ENCODE results near the gene ARAP1. TPM values are rescaled to one million over a fixed set of nuclear protein-coding genes. Genes with fewer than 3 reads are reported as not detected.

Gene ARAP1
- total RNA-seq, 1 experiment from 2014 or later = 86.2 TPM

DNA sequence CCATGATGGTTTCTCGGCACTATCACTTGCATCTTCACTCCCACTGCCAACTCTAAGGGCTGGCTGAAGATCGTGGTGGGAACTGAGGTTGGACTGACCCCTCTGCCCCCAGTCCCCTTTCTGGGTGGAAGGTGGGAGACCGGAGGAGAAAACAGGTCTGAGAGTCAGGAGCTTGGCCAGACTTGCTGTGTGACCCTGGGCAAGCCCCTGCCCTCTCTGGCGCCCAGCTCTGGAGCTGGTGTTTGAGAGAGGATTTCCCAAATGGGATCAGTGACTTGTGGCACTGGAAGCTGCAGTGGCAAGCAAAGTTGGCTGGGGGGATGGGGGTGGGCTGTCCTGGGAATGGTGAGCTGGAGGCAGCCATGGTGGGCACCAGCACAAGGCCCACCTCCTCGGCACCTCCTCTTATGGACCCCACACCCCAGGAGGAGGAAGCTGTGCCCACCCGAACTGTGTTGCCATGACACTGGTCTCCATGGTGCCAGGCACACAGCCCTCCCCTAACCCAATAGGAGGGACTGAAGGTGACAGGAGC, 71.5 kb downstream of the ARAP1 start:
- no peak overlapping the region for H2AFZ ChIP-seq (ENCODE audit: low read length)
- BruUV-seq (replicated peaks) = no TSS peak
- CTCF ChIA-PET = interaction anchor here (0.6 kb wide), 1 partner anchor 86 kb away, joined by 3 read pairs; no protein-coding TSS in a partner anchor
- no peaks in the 10 kb centered on the region; the same call in 1 of the 2 replicates for H3K36me3 ChIP-seq (ENCODE audit: low read depth, low read length)
- no peaks in the 10 kb centered on the region for H4K20me1 ChIP-seq (ENCODE audit: low read length)
- DNase-seq (no peak), ATAC-seq (no peak)
- H3K4me2 ChIP-seq (ENCODE audit: low read length) = no peak overlapping the region
- H3K9ac ChIP-seq (ENCODE audit: low read length) = no peak overlapping the region
- no peaks in the 10 kb centered on the region; the same call in 1 of the 2 replicates for H3K4me1 ChIP-seq (ENCODE audit: insufficient read depth, low read length)
- no peaks in the 10 kb centered on the region for H3F3A ChIP-seq (ENCODE audit: low read length, unreplicated experiment)
- H3K4me3 ChIP-seq (ENCODE audit: low read length) = no peak overlapping the region
- H3K9me2 ChIP-seq (replicated peaks; ENCODE audit: low read length) = no peaks in the 10 kb centered on the region
- POLR2A ChIA-PET (ENCODE audit: unreplicated experiment) = no interaction called here
- intact Hi-C loops (cut with micrococcal nuclease) = loop anchor here (2.0 to 5.0 kb wide), 2 partner anchors 96 to 208 kb away; no protein-coding TSS in a partner anchor
- H3K27me3 ChIP-seq (ENCODE audit: low read length) = peaks cover 32% of the 10 kb centered on the region
- no peak overlapping the region for H3K27ac ChIP-seq (ENCODE audit: low read length)
- no peaks in the 10 kb centered on the region for H3K9me3 ChIP-seq (ENCODE audit: low read length)
- TF ChIP-seq EZH2 (IDR thresholded peaks at IDR 0.05; ENCODE audit: low read length, unreplicated experiment) = no peak
- TF ChIP-seq, protein P1, sequence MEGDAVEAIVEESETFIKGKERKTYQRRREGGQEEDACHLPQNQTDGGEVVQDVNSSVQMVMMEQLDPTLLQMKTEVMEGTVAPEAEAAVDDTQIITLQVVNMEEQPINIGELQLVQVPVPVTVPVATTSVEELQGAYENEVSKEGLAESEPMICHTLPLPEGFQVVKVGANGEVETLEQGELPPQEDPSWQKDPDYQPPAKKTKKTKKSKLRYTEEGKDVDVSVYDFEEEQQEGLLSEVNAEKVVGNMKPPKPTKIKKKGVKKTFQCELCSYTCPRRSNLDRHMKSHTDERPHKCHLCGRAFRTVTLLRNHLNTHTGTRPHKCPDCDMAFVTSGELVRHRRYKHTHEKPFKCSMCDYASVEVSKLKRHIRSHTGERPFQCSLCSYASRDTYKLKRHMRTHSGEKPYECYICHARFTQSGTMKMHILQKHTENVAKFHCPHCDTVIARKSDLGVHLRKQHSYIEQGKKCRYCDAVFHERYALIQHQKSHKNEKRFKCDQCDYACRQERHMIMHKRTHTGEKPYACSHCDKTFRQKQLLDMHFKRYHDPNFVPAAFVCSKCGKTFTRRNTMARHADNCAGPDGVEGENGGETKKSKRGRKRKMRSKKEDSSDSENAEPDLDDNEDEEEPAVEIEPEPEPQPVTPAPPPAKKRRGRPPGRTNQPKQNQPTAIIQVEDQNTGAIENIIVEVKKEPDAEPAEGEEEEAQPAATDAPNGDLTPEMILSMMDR (conservative IDR thresholded peaks at IDR 0.05; ENCODE audit: low read depth, low read length) = no peak
- TF ChIP-seq EZH2phosphoT487 (IDR thresholded peaks at IDR 0.05; ENCODE audit: borderline replicate concordance, low read length) = no peak
- no peaks in the 10 kb centered on the region for H3K79me2 ChIP-seq (ENCODE audit: low read length)

DNA sequence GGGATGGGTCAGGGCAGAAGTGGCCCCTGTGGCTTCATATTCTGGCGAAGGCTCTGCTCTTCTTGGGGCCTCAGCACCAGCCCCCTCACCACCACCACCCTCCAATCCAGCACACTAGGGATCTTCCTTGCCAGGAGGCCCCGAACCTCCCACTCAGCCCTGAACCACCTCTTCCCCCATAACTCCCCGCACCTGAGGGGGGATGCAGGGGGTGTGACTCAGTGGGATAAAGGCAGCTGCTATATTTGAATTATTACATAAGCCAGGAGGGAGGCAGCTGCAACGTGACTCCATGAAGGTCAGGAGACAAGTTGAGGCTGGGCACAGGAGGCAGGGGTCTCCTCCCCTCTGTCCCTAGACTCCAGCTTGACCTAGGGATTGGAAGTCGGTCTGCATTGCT, 72.3 kb downstream of the ARAP1 start:
- Histone ChIP-seq H3K36me3 (ENCODE audit: low read depth, low read length) (no peaks in the 10 kb centered on the region), H2AFZ (ENCODE audit: low read length) (no peak overlapping the region), H3K9me3 (ENCODE audit: low read length) (no peaks in the 10 kb centered on the region), H3K27me3 (ENCODE audit: low read length) (peaks cover 39% of the 10 kb centered on the region), H3K4me1 (ENCODE audit: insufficient read depth, low read length) (no peaks in the 10 kb centered on the region; the same call in 1 of the 2 replicates), H3K27ac (ENCODE audit: low read length) (no peak overlapping the region), H3K4me2 (ENCODE audit: low read length) (no peak overlapping the region), H3K4me3 (ENCODE audit: low read length) (no peak overlapping the region), H3K79me2 (ENCODE audit: low read length) (no peaks in the 10 kb centered on the region), H4K20me1 (ENCODE audit: low read length) (no peaks in the 10 kb centered on the region), H3K9me2 (replicated peaks; ENCODE audit: low read length) (no peaks in the 10 kb centered on the region), H3K9ac (ENCODE audit: low read length) (no peak overlapping the region), H3F3A (ENCODE audit: low read length, unreplicated experiment) (no peaks in the 10 kb centered on the region)
- ChIA-PET POLR2A (ENCODE audit: unreplicated experiment) (no interaction called here), CTCF (no interaction called here)
- BruUV-seq (replicated peaks) = no TSS peak
- DNase-seq = no peak
- intact Hi-C loops (cut with micrococcal nuclease) = loop anchor here (2.0 to 5.0 kb wide), 2 partner anchors 95 to 208 kb away; no protein-coding TSS in a partner anchor
- TF ChIP-seq EZH2phosphoT487 (IDR thresholded peaks at IDR 0.05; ENCODE audit: borderline replicate concordance, low read length) = no peak
- TF ChIP-seq, protein P1 (conservative IDR thresholded peaks at IDR 0.05; ENCODE audit: low read depth, low read length) = no peak
- no peak for TF ChIP-seq EZH2 (IDR thresholded peaks at IDR 0.05; ENCODE audit: low read length, unreplicated experiment)
- ATAC-seq = no peak

DNA sequence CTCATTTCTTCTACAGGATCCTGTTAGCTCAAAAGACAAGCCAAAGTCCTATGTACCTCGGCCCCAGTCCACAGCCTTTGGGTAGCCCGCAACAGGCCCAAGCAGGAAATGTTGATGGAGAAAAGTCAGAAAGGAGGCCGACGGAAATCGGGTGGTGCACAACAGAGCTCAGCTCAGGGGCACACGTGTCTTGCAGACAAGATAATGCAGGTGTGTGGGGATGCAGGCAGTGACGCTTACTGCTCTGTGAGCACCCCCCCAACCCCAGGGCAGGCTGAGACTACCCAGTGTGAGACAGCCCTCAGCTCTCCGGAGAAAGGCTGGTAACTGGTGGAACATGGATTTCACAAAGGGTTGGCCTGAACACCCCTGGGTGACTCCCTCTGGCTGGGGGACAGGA, 73.7 kb downstream of the ARAP1 start:
- H3K27me3 ChIP-seq (ENCODE audit: low read length) = peaks cover 52% of the 10 kb centered on the region
- H3K9ac ChIP-seq (ENCODE audit: low read length) = no peak overlapping the region
- no peak overlapping the region for H3K4me2 ChIP-seq (ENCODE audit: low read length)
- H3K9me3 ChIP-seq (ENCODE audit: low read length) = no peaks in the 10 kb centered on the region
- DNase-seq (no peak), ATAC-seq (no peak)
- H3K4me1 ChIP-seq (ENCODE audit: insufficient read depth, low read length) = no peaks in the 10 kb centered on the region
- H3K36me3 ChIP-seq (ENCODE audit: low read depth, low read length) = no peaks in the 10 kb centered on the region
- TF ChIP-seq EZH2phosphoT487 (IDR thresholded peaks at IDR 0.05; ENCODE audit: borderline replicate concordance, low read length) (no peak), EZH2 (IDR thresholded peaks at IDR 0.05; ENCODE audit: low read length, unreplicated experiment) (no peak)
- TF ChIP-seq, protein P1 (conservative IDR thresholded peaks at IDR 0.05; ENCODE audit: low read depth, low read length) = no peak
- H2AFZ ChIP-seq (ENCODE audit: low read length) = no peak overlapping the region
- no peak overlapping the region for H3K4me3 ChIP-seq (ENCODE audit: low read length)
- no peaks in the 10 kb centered on the region for H3K9me2 ChIP-seq (replicated peaks; ENCODE audit: low read length)
- no peak overlapping the region for H3K27ac ChIP-seq (ENCODE audit: low read length)
- H4K20me1 ChIP-seq (ENCODE audit: low read length) = no peaks in the 10 kb centered on the region
- intact Hi-C loops (cut with micrococcal nuclease) = no loop called here
- no TSS peak for BruUV-seq (replicated peaks)
- ChIA-PET CTCF (interaction anchor here (0.7 kb wide), 1 partner anchor 208 kb away, joined by 3 read pairs; no protein-coding TSS in a partner anchor), POLR2A (ENCODE audit: unreplicated experiment) (no interaction called here)
- no peaks in the 10 kb centered on the region for H3F3A ChIP-seq (ENCODE audit: low read length, unreplicated experiment)
- no peaks in the 10 kb centered on the region for H3K79me2 ChIP-seq (ENCODE audit: low read length)

Measured in PC-3 (cell line).